Measurements from ENCODE around the gene TRABD2A.

DNA sequence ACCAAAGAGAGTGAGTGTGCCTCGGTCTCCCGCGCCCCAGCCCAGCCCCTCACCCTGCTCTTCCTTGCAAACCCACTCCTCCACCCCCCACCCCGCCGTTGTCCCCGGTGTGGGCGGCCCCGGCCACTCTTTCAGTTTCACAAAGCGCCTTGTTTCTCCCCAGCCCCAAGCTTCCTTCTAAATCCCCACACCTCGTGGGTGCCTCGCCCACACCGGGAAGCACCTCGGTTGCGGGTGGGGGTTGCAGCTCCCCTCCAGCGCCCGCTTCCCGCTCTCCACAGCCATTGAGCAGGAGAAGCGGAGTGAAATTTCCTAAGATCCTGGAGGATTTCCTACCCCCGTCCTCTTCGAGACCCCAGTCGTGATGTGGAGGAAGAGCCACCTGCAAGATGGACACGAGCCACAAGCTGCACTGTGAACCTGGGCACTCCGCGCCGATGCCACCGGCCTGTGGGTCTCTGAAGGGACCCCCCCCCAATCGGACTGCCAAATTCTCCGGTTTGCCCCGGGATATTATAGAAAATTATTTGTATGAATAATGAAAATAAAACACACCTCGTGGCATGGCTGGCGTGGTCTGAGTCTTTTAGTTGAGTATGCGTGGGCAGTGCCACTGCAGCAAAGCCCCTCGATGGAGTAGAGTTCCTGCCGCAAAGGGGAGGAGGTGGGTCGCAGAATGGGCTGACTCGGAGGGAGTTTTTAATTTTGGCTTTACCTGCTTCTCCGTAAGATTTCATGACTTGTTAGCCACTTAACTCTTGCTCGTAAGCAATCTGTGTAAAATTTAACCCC lies 25.4 kb upstream of the TRABD2A start:
- TF ChIP-seq EZH2 (IDR thresholded peaks at IDR 0.05; ENCODE audit: insufficient read depth, poor library complexity, severe bottlenecking) (no peak), EZH2phosphoT487 (IDR thresholded peaks at IDR 0.05; ENCODE audit: insufficient read depth, low read depth) (no peak)

Data from GM23248 (cell line).